Measurements from ENCODE around the gene PLCB1. TPM values are rescaled to one million over a fixed set of nuclear protein-coding genes. Genes with fewer than 3 reads are reported as not detected.

The PLCB1 gene
- total and polyA plus RNA-seq, 10 of the 15 experiments (the other 5 are each of a cell fraction or from before 2014, with no cell fraction given): 0.05 to 5.3 (median 0.17) TPM; not detected in 1

- ATAC-seq (no peak), FAIRE-seq (no peak), DNase-seq (ENCODE audit: low read depth, low spot score) (no peak)
- Histone ChIP-seq H3K4me2 (ENCODE audit: control insufficient read depth, insufficient read depth) (no peak overlapping the region), H3K4me1 (ENCODE audit: control insufficient read depth, insufficient read depth, low read length) (no peaks in the 10 kb centered on the region), H4K20me1 (ENCODE audit: control insufficient read depth, insufficient read depth) (no peaks in the 10 kb centered on the region), H3K9me3 (replicated peaks; ENCODE audit: control insufficient read depth, insufficient read depth, low read length) (no peaks in the 10 kb centered on the region), H3K27ac (ENCODE audit: control insufficient read depth, insufficient read depth) (no peak overlapping the region), H3K27me3 (replicated peaks in 1 of 2; ENCODE audit: control insufficient read depth in 2 of 2, insufficient read depth in 2 of 2, low read length in 1 of 2) (no peaks in the 10 kb centered on the region), H3K36me3 (ENCODE audit: control insufficient read depth in 2 of 2, insufficient read depth in 2 of 2, low read length in 1 of 2) (no peaks in the 10 kb centered on the region), H3K9ac (ENCODE audit: control insufficient read depth, insufficient read depth, low read length) (no peak overlapping the region), H2AFZ (ENCODE audit: control insufficient read depth, low read depth, low read length) (no peak overlapping the region), H3K4me3 (no peak overlapping the region), H3K79me2 (ENCODE audit: control insufficient read depth, insufficient read depth, low read length) (no peaks in the 10 kb centered on the region)
- ChIA-PET CTCF (no interaction called here), SMC1A (ENCODE audit: uncharacterized antibody, unreplicated experiment) (interaction anchor here (0.7 kb wide), 1 partner anchor 569 kb away, joined by 3 read pairs; no protein-coding TSS in a partner anchor), RAD21 (ENCODE audit: unreplicated experiment) (no interaction called here), POLR2A (no interaction called here)
- TF ChIP-seq PRDM15 (CRISPR knock-in tag; IDR thresholded peaks at IDR 0.05): no peak
- no peak for TF ChIP-seq E4F1 (IDR thresholded peaks at IDR 0.05; ENCODE audit: borderline replicate concordance, partially characterized antibody)
- no peak for TF ChIP-seq PKNOX1 (IDR thresholded peaks at IDR 0.05)
- no peak for TF ChIP-seq IKZF2 (IDR thresholded peaks at IDR 0.05)
- no peak for TF ChIP-seq EZH2 (IDR thresholded peaks at IDR 0.05; ENCODE audit: borderline replicate concordance, control insufficient read depth, low read depth, low read length)
- no peak for TF ChIP-seq MTA2 (IDR thresholded peaks at IDR 0.05; ENCODE audit: low read depth)
- no peak for TF ChIP-seq RAD21 (IDR thresholded peaks at IDR 0.05; ENCODE audit: insufficient read depth, low read depth, low read length)
- TF ChIP-seq BCLAF1 (IDR thresholded peaks at IDR 0.05): no peak
- no peak for TF ChIP-seq ATF7 (IDR thresholded peaks at IDR 0.05; ENCODE audit: low read depth)
- no peak for TF ChIP-seq MEF2B (IDR thresholded peaks at IDR 0.05; ENCODE audit: partially characterized antibody, poor library complexity, severe bottlenecking)
- no peak for TF ChIP-seq KDM1A (IDR thresholded peaks at IDR 0.05; ENCODE audit: borderline replicate concordance)
- no peak for TF ChIP-seq DPF2 (IDR thresholded peaks at IDR 0.05)
- no peak for TF ChIP-seq SUPT20H (IDR thresholded peaks at IDR 0.05; ENCODE audit: borderline replicate concordance, control insufficient read depth, low read depth, low read length)
- TF ChIP-seq CHD2 (IDR thresholded peaks at IDR 0.05; ENCODE audit: borderline replicate concordance, low read depth, low read length): no peak
- no peak for TF ChIP-seq NRF1 (conservative IDR thresholded peaks at IDR 0.05; ENCODE audit: low read depth, low read length)
- in situ Hi-C loops (cut with MboI) (no loop called here), intact Hi-C loops (cut with micrococcal nuclease; ENCODE audit: unreplicated experiment) (no loop called here)
- no TSS peak for BruUV-seq (replicated peaks)
- 2% methylated on average over 2 of the region's 2 CpGs for WGBS (ENCODE audit: insufficient coverage, insufficient replicate concordance, low lambda C conversion rate, missing lambda C conversion rate)
These were observed 503.8 kb downstream of the PLCB1 start for GRCh38 chr20:8635837-8636236.
